CD8-positive, alpha-beta memory T cell (primary cell): ENCODE data around the gene COASY. TPM values are rescaled to one million over a fixed set of nuclear protein-coding genes. Genes with fewer than 3 reads are reported as not detected.
A peak's percentile ranks its signal among the peaks of the same experiment; 100 is the strongest.
"Not testable (repeated sequence)": the region's sequence is repeated elsewhere in the genome, so short reads cannot be mapped to it uniquely, and the experiment has no call there.

Source experiments
- CTCF ChIA-PET: fragments of 350-600 bp; sonication (Branson Sonifier 250); formaldehyde crosslinking; loops from one replicate; lab custom pipeline; 2021; ENCODE audit warnings: antibody characterized with exemption; lab: Charles Lee
- POLR2A ChIA-PET: fragments of 350-600 bp; sonication (Branson Sonifier 250); formaldehyde crosslinking; loops from one replicate; lab custom pipeline; 2021; ENCODE audit warnings: antibody characterized with exemption; lab: Charles Lee
- DNase-seq, 5 donors: peaks; one replicate each; pipeline versions ENCODE4 v3.0.0 to v3.0.0-alpha.2; 2020 to 2022; ENCODE audit warnings: mixed read lengths in 1 of 5
- H3K27ac ChIP-seq: one replicate; pipeline ENCODE4 v1.7.0; 2013; ENCODE audit warnings: low read depth, mild to moderate bottlenecking, low read length, moderate library complexity
- H3K27me3 ChIP-seq: 2 replicates; pipeline ENCODE4 v1.7.0; 2013; ENCODE audit warnings: low read length, mild to moderate bottlenecking; ENCODE audit not compliant: insufficient read depth, poor library complexity, severe bottlenecking
- H3K36me3 ChIP-seq: 2 replicates; pipeline ENCODE4 v1.7.0; 2013; ENCODE audit warnings: mild to moderate bottlenecking, low read length, moderate library complexity; ENCODE audit not compliant: insufficient read depth
- H3K4me1 ChIP-seq: 2 replicates; pipeline ENCODE4 v1.7.0; 2013; ENCODE audit warnings: mild to moderate bottlenecking, low read length, moderate library complexity; ENCODE audit not compliant: insufficient read depth
- H3K4me3 ChIP-seq: 2 replicates; pipeline ENCODE4 v1.7.0; 2013; ENCODE audit warnings: mild to moderate bottlenecking, low read length
- H3K9me3 ChIP-seq: 2 replicates; pipeline ENCODE4 v1.7.0; 2013; ENCODE audit warnings: mild to moderate bottlenecking, low read length
- H3K27ac Mint-ChIP-seq, 8 donors: one replicate each; pipeline ENCODE4 v1.8.0; 2020 to 2021; ENCODE audit warnings: mixed read lengths in 8 of 8, mild to moderate bottlenecking in 6 of 8, inconsistent platforms in 3 of 8, moderate library complexity in 3 of 8
- H3K27me3 Mint-ChIP-seq, 2 donors: one replicate each; pipeline ENCODE4 v1.8.0; 2020 to 2021; ENCODE audit warnings: mixed read lengths in 2 of 2, mild to moderate bottlenecking in 1 of 2, moderate library complexity in 1 of 2
- H3K36me3 Mint-ChIP-seq, 3 donors: one replicate each; pipeline ENCODE4 v1.8.0; 2020 to 2021; ENCODE audit warnings: mixed read lengths in 3 of 3, inconsistent platforms in 1 of 3, mild to moderate bottlenecking in 1 of 3
- H3K4me1 Mint-ChIP-seq, 3 donors: one replicate each; pipeline ENCODE4 v1.8.0; 2020 to 2021; ENCODE audit warnings: mixed read lengths in 3 of 3, inconsistent platforms in 1 of 3, mild to moderate bottlenecking in 1 of 3
- H3K4me3 Mint-ChIP-seq, 7 donors: one replicate each; pipeline ENCODE4 v1.8.0; 2020 to 2021; ENCODE audit warnings: mixed read lengths in 7 of 7, mild to moderate bottlenecking in 6 of 7, moderate library complexity in 4 of 7, inconsistent platforms in 2 of 7
- H3K9me3 Mint-ChIP-seq, 5 donors: one replicate each; pipeline ENCODE4 v1.8.0; 2020 to 2022; ENCODE audit warnings: mixed read lengths in 5 of 5, mild to moderate bottlenecking in 3 of 5, moderate library complexity in 2 of 5, inconsistent platforms in 1 of 5
- polyA plus RNA-seq: library from polyadenylated mRNA; unstranded; fragments of 300-500 nt; fragmentation: Illumina TruSeq; gene quantifications from one replicate; pipeline ENCODE4 v1.2.3, GENCODE V29; 2021
- total RNA-seq, 2 experiments: library from RNA; stranded (reverse); gene quantifications; one replicate each; pipeline ENCODE4 v1.2.3, GENCODE V29; 2021

COASY gene
- total and polyA plus RNA-seq, 3 experiments from 2014 or later = 65.6 to 107 (median 103) TPM

- Histone ChIP-seq H3K9me3 (no peaks in the 10 kb centered on the region), H3K4me1 (peaks cover 32% of the 10 kb centered on the region), H3K27me3 (no peaks in the 10 kb centered on the region), H3K4me3 (no peak overlapping the region), H3K27ac (no peak overlapping the region), H3K36me3 (peaks cover 5% of the 10 kb centered on the region)
- Mint-ChIP-seq H3K27ac (no peak overlapping the region), H3K27me3 (no peaks in the 10 kb centered on the region), H3K4me3 (peak overlapping the region in 3 of 7 donors; percentile 49 to 76 (median 73)), H3K36me3 (peaks cover 0 to 14% (median 0%) of the 10 kb centered on the region in 3 donors), H3K4me1 (peaks cover 30 to 44% (median 33%) of the 10 kb centered on the region in 3 donors), H3K9me3 (no peaks in the 10 kb centered on the region)
- DNase-seq = no peak
- CTCF ChIA-PET = no interaction called here
- POLR2A ChIA-PET = no interaction called here
Observed at GRCh38 chr17:42538482-42538881, 23.5 kb upstream of the COASY start.

GRCh38 chr17:42540558-42540957 is 21.4 kb upstream of the COASY start:
- peaks cover 25 to 41% (median 28%) of the 10 kb centered on the region in 3 donors for H3K4me1 Mint-ChIP-seq
- H3K4me3 Mint-ChIP-seq = peak overlapping the region; percentile 23 to 63 (median 50)
- H3K27ac Mint-ChIP-seq = peak overlapping the region; percentile 29 to 93 (median 66)
- not testable (repeated sequence) for H3K9me3 ChIP-seq, H3K9me3 Mint-ChIP-seq, H3K27ac ChIP-seq, H3K4me3 ChIP-seq, H3K27me3 ChIP-seq, H3K27me3 Mint-ChIP-seq, DNase-seq, H3K36me3 ChIP-seq
- peaks cover 27% of the 10 kb centered on the region for H3K4me1 ChIP-seq
- peaks cover 0 to 17% (median 0%) of the 10 kb centered on the region in 3 donors for H3K36me3 Mint-ChIP-seq
- CTCF ChIA-PET = interaction anchor here (1.0 to 1.1 kb wide), 3 partner anchors 8 to 38 kb away, joined by 3 to 4 read pairs (median 3); no protein-coding TSS in a partner anchor
- POLR2A ChIA-PET = interaction anchor here (0.7 to 1.3 kb wide), 3 partner anchors 8 to 295 kb away, joined by 3 to 6 read pairs (median 3); no protein-coding TSS in a partner anchor

- DNase-seq = peak in 2 of 5 donors; percentile 54 to 67
- no peak overlapping the region for H3K27ac ChIP-seq
Observed at GRCh38 chr17:42541041-42541833, 20.7 kb upstream of the COASY start.

GRCh38 chr17:42543190-42544079 is 18.5 kb upstream of the COASY start:
- no peak for DNase-seq
- no peaks in the 10 kb centered on the region for H3K27me3 Mint-ChIP-seq
- Histone ChIP-seq H3K4me3 (no peak overlapping the region), H3K27me3 (no peaks in the 10 kb centered on the region), H3K36me3 (peaks cover 5% of the 10 kb centered on the region), H3K9me3 (no peaks in the 10 kb centered on the region), H3K4me1 (peaks cover 15% of the 10 kb centered on the region), H3K27ac (no peak overlapping the region)
- H3K4me1 Mint-ChIP-seq = peaks cover 14 to 23% (median 15%) of the 10 kb centered on the region in 3 donors
- ChIA-PET POLR2A (no interaction called here), CTCF (no interaction called here)
- no peak overlapping the region for H3K4me3 Mint-ChIP-seq
- H3K9me3 Mint-ChIP-seq = no peaks in the 10 kb centered on the region
- H3K27ac Mint-ChIP-seq = no peak overlapping the region
- H3K36me3 Mint-ChIP-seq = peaks cover 0 to 15% (median 0%) of the 10 kb centered on the region in 3 donors

More at GRCh38 chr17:42541041-42541833, 20.7 kb upstream of the COASY start:
- ChIA-PET POLR2A (interaction anchor here (0.6 to 1.3 kb wide), 4 partner anchors 9 to 451 kb away, joined by 3 read pairs; no protein-coding TSS in a partner anchor), CTCF (interaction anchor here (1.0 to 1.2 kb wide), 4 partner anchors 9 to 279 kb away, joined by 3 to 4 read pairs (median 3); no protein-coding TSS in a partner anchor)
- peaks cover 24% of the 10 kb centered on the region for H3K4me1 ChIP-seq
- H3K9me3 ChIP-seq = no peaks in the 10 kb centered on the region
- Mint-ChIP-seq H3K27me3 (no peaks in the 10 kb centered on the region), H3K9me3 (no peaks in the 10 kb centered on the region), H3K4me1 (peaks cover 22 to 38% (median 24%) of the 10 kb centered on the region in 3 donors), H3K27ac (peak overlapping the region; percentile 29 to 93 (median 70)), H3K4me3 (peak overlapping the region; percentile 23 to 63 (median 50)), H3K36me3 (peaks cover 0 to 16% (median 0%) of the 10 kb centered on the region in 3 donors)
- H3K27me3 ChIP-seq = no peaks in the 10 kb centered on the region
- H3K4me3 ChIP-seq = no peak overlapping the region
- H3K36me3 ChIP-seq = peaks cover 5% of the 10 kb centered on the region

- no peak for DNase-seq
- H3K36me3 ChIP-seq = no peaks in the 10 kb centered on the region
- Mint-ChIP-seq H3K27ac (peak overlapping the region in 1 of 8 donors; percentile 12), H3K4me3 (no peak overlapping the region), H3K36me3 (peaks cover 0 to 7% (median 0%) of the 10 kb centered on the region in 3 donors), H3K4me1 (peaks cover 18 to 25% (median 24%) of the 10 kb centered on the region in 3 donors), H3K9me3 (no peaks in the 10 kb centered on the region), H3K27me3 (no peaks in the 10 kb centered on the region)
- ChIA-PET CTCF (no interaction called here), POLR2A (no interaction called here)
- H3K9me3 ChIP-seq = no peaks in the 10 kb centered on the region
- H3K27me3 ChIP-seq = no peaks in the 10 kb centered on the region
- H3K4me3 ChIP-seq = no peak overlapping the region
- H3K4me1 ChIP-seq = peaks cover 20% of the 10 kb centered on the region
- H3K27ac ChIP-seq = no peak overlapping the region
Observed at GRCh38 chr17:42544874-42545283, 17.1 kb upstream of the COASY start.

GRCh38 chr17:42545755-42546505 is 16.0 kb upstream of the COASY start:
- POLR2A ChIA-PET = interaction anchor here (1.0 to 1.4 kb wide), 2 partner anchors 10 to 16 kb away, joined by 3 read pairs; partner anchors contain the start of gene NAGLU
- H3K36me3 Mint-ChIP-seq, H3K4me3 Mint-ChIP-seq, H3K27me3 Mint-ChIP-seq, H3K4me3 ChIP-seq, DNase-seq, CTCF ChIA-PET, H3K27me3 ChIP-seq, H3K9me3 ChIP-seq, H3K9me3 Mint-ChIP-seq, H3K36me3 ChIP-seq, H3K27ac ChIP-seq: not testable (repeated sequence)
- H3K4me1 ChIP-seq = peaks cover 15% of the 10 kb centered on the region
- Mint-ChIP-seq H3K4me1 (peaks cover 14 to 20% (median 19%) of the 10 kb centered on the region in 3 donors), H3K27ac (peak overlapping the region in 2 of 8 donors; percentile 15 to 74)

GRCh38 chr17:42547001-42547461 is 14.9 kb upstream of the COASY start:
- no peaks in the 10 kb centered on the region for H3K9me3 Mint-ChIP-seq
- no peak overlapping the region for H3K27ac Mint-ChIP-seq
- H3K27me3 Mint-ChIP-seq = no peaks in the 10 kb centered on the region
- no peaks in the 10 kb centered on the region for H3K27me3 ChIP-seq
- no peak overlapping the region for H3K27ac ChIP-seq
- DNase-seq = no peak
- POLR2A ChIA-PET = interaction anchor here (1.0 to 1.4 kb wide), 2 partner anchors 11 to 17 kb away, joined by 3 read pairs; partner anchors contain the start of gene NAGLU
- H3K4me3 ChIP-seq = no peak overlapping the region
- peaks cover 10 to 16% (median 14%) of the 10 kb centered on the region in 3 donors for H3K4me1 Mint-ChIP-seq
- CTCF ChIA-PET = interaction anchor here (3.1 kb wide), 1 partner anchor 32 kb away, joined by 10 read pairs; no protein-coding TSS in a partner anchor
- peak overlapping the region in 1 of 7 donors; percentile 50 for H3K4me3 Mint-ChIP-seq
- peaks cover 0 to 5% (median 0%) of the 10 kb centered on the region in 3 donors for H3K36me3 Mint-ChIP-seq
- no peaks in the 10 kb centered on the region for H3K9me3 ChIP-seq
- no peaks in the 10 kb centered on the region for H3K36me3 ChIP-seq
- H3K4me1 ChIP-seq = peaks cover 5% of the 10 kb centered on the region
